IMR-90 (cell line): ENCODE data around the gene UST. TPM values are rescaled to one million over a fixed set of nuclear protein-coding genes. Genes with fewer than 3 reads are reported as not detected.

Experiments used
- ATAC-seq: fragments of 200-7000 bp; cut with Tn5 transposase; 2 replicates; pipeline ENCODE4 v1.9.1; 2020; ENCODE audit warnings: low read depth, mild to moderate bottlenecking, moderate library complexity
- BruUV-seq: library from RNA; stranded (reverse); fragments of 400-500 nt; replicated peaks from 2 replicates; lab custom pipeline; 2021; lab: Mats Ljungman, UMichigan
- CTCF ChIA-PET: fragments of 300-600 bp; formaldehyde crosslinking; extraction: SDS; loops from one replicate; lab custom pipeline; 2021; ENCODE audit warnings: antibody characterized with exemption; lab: Yijun Ruan, JAX
- POLR2A ChIA-PET: fragments of 300-600 bp; sonication (Branson Sonifier 250); formaldehyde crosslinking; loops from one replicate; lab custom pipeline; 2022; ENCODE audit warnings: antibody characterized with exemption; ENCODE audit not compliant: unreplicated experiment; lab: Charles Lee
- DNase-seq: peaks from one replicate; pipeline ENCODE4 v3.0.0; 2013
- H2AFZ ChIP-seq: replicated peaks from 2 replicates; pipeline ENCODE3; 2013; ENCODE audit warnings: low read length, mild to moderate bottlenecking; ENCODE audit not compliant: poor library complexity
- H2AK5ac ChIP-seq: 2 replicates; pipeline ENCODE4 v1.6.1; 2013; ENCODE audit warnings: low read depth, low read length, inconsistent platforms
- H2AK9ac ChIP-seq: replicated peaks from 2 replicates; pipeline ENCODE3; 2013; ENCODE audit warnings: mild to moderate bottlenecking, low read depth, low read length, moderate library complexity; ENCODE audit not compliant: poor library complexity
- H2BK120ac ChIP-seq: 2 replicates; pipeline ENCODE4 v1.6.1; 2013; ENCODE audit warnings: low read depth, low read length, inconsistent platforms
- H2BK15ac ChIP-seq: 3 replicates; pipeline ENCODE4 v1.6.1; 2013; ENCODE audit warnings: low read depth, low read length, inconsistent platforms
- H2BK20ac ChIP-seq: 2 replicates; pipeline ENCODE4 v1.6.1; 2013; ENCODE audit warnings: low read depth, mild to moderate bottlenecking, inconsistent platforms, low read length, moderate library complexity
- H2BK5ac ChIP-seq: 2 replicates; pipeline ENCODE4 v1.6.1; 2013; ENCODE audit warnings: mild to moderate bottlenecking, low read depth, low read length, inconsistent platforms; ENCODE audit not compliant: poor library complexity, severe bottlenecking
- H3K14ac ChIP-seq: replicated peaks from 2 replicates; pipeline ENCODE4 v1.6.1; 2013; ENCODE audit warnings: low read depth, low read length, inconsistent platforms
- H3K18ac ChIP-seq: 2 replicates; pipeline ENCODE4 v1.6.1; 2013; ENCODE audit warnings: low read depth, low read length, control low read depth
- H3K23ac ChIP-seq: 2 replicates; pipeline ENCODE4 v1.6.1; 2013; ENCODE audit warnings: low read depth, low read length, inconsistent platforms
- H3K27ac ChIP-seq: 2 replicates; pipeline ENCODE4 v1.5.1; 2013; ENCODE audit warnings: mild to moderate bottlenecking, control low read depth, low read length; ENCODE audit not compliant: insufficient read depth
- H3K27me3 ChIP-seq: 2 replicates; pipeline ENCODE4 v1.6.1; 2013; ENCODE audit warnings: low read length; ENCODE audit not compliant: control insufficient read depth, insufficient read depth
- H3K36me3 ChIP-seq: 2 replicates; pipeline ENCODE4 v1.6.1; 2013; ENCODE audit warnings: low read length, mixed read lengths; ENCODE audit not compliant: control insufficient read depth, insufficient read depth
- H3K4ac ChIP-seq: 2 replicates; pipeline ENCODE4 v1.6.1; 2013; ENCODE audit warnings: low read depth, low read length, inconsistent platforms
- H3K4me1 ChIP-seq: 2 replicates; pipeline ENCODE4 v1.6.1; 2013; ENCODE audit warnings: low read length, mixed read lengths; ENCODE audit not compliant: control insufficient read depth, insufficient read depth
- H3K4me2 ChIP-seq: 2 replicates; pipeline ENCODE4 v1.6.1; 2013; ENCODE audit warnings: low read depth, mild to moderate bottlenecking, control low read depth, low read length, moderate library complexity
- H3K4me3 ChIP-seq: 2 replicates; pipeline ENCODE4 v1.5.1; 2013; ENCODE audit warnings: low read depth, mild to moderate bottlenecking, control low read depth, low read length, moderate library complexity; ENCODE audit not compliant: insufficient read depth
- H3K56ac ChIP-seq: 2 replicates; pipeline ENCODE4 v1.6.1; 2013; ENCODE audit warnings: low read length, inconsistent platforms; ENCODE audit not compliant: insufficient read depth; ENCODE audit errors: extremely low read depth
- H3K79me1 ChIP-seq, 2 experiments: 2 replicates each; pipeline ENCODE4 v1.6.1; 2013; ENCODE audit warnings: low read length in 2 of 2, inconsistent platforms in 1 of 2, low read depth in 1 of 2
- H3K9ac ChIP-seq: 2 replicates; pipeline ENCODE4 v1.6.1; 2013; ENCODE audit warnings: low read depth, low read length, control low read depth
- H3K9me1 ChIP-seq: 2 replicates; pipeline ENCODE4 v1.6.1; 2013; ENCODE audit warnings: low read length, inconsistent platforms; ENCODE audit not compliant: insufficient read depth
- H3K9me3 ChIP-seq: 2 replicates; pipeline ENCODE4 v1.6.1; 2013; ENCODE audit warnings: low read length; ENCODE audit not compliant: control insufficient read depth, insufficient read depth
- H4K20me1 ChIP-seq: 2 replicates; pipeline ENCODE4 v1.6.1; 2013; ENCODE audit warnings: low read length, inconsistent platforms; ENCODE audit not compliant: insufficient read depth
- H4K5ac ChIP-seq: 2 replicates; pipeline ENCODE4 v1.6.1; 2013; ENCODE audit warnings: mild to moderate bottlenecking, low read depth, low read length, control low read depth
- H4K8ac ChIP-seq, 2 experiments: 2 replicates each; pipeline ENCODE4 v1.6.1; 2013; ENCODE audit warnings: low read depth in 2 of 2, low read length in 2 of 2, control low read depth in 1 of 2, inconsistent platforms in 1 of 2
- H4K91ac ChIP-seq: 2 replicates; pipeline ENCODE4 v1.6.1; 2013; ENCODE audit warnings: low read depth, low read length, inconsistent platforms; ENCODE audit not compliant: insufficient read depth
- BHLHE40 ChIP-seq: fragments of 150-350 bp; IDR thresholded peaks from 2 replicates; pipeline ENCODE4 v1.6.1; 2016; ENCODE audit warnings: mild to moderate bottlenecking, low read depth, low read length
- CEBPB ChIP-seq: IDR thresholded peaks from 2 replicates; pipeline ENCODE4 v1.6.1; 2012; ENCODE audit warnings: low read depth, low read length, improper control_type of control experiment
- ELK1 ChIP-seq: fragments of 150-350 bp; IDR thresholded peaks from 2 replicates; pipeline ENCODE4 v1.6.1; 2016; ENCODE audit warnings: low read depth, mild to moderate bottlenecking, low read length, moderate library complexity, borderline replicate concordance
- FOS ChIP-seq: fragments of 150-350 bp; IDR thresholded peaks from 2 replicates; pipeline ENCODE4 v1.6.1; 2016; ENCODE audit warnings: low read depth, low read length
- MAFK ChIP-seq: IDR thresholded peaks from 2 replicates; pipeline ENCODE4 v1.6.1; 2012; ENCODE audit warnings: low read depth, low read length, improper control_type of control experiment
- MXI1 ChIP-seq: IDR thresholded peaks from 2 replicates; pipeline ENCODE4 v1.6.1; 2012; ENCODE audit warnings: low read depth, mild to moderate bottlenecking, low read length, moderate library complexity, borderline replicate concordance
- RAD21 ChIP-seq: IDR thresholded peaks from 2 replicates; pipeline ENCODE4 v1.6.1; 2012; ENCODE audit warnings: low read length, improper control_type of control experiment
- SMC3 ChIP-seq: fragments of 150-350 bp; IDR thresholded peaks from 2 replicates; pipeline ENCODE4 v1.6.1; 2016; ENCODE audit warnings: low read depth, mild to moderate bottlenecking, antibody characterized with exemption, low read length, moderate library complexity
- WGBS, 2 experiments: methylation state at CpG; one replicate each; pipeline versions ENCODE4 v1.1.5 to v1.1.7; 2013; ENCODE audit warnings: missing lambda C conversion rate in 2 of 2; ENCODE audit not compliant: insufficient read length in 1 of 2; ENCODE audit errors: extremely low coverage in 2 of 2; 5-methylcytosine and 5-hydroxymethylcytosine counted together
- dilution Hi-C: fragments of 300-500 bp; cut with HindIII; formaldehyde crosslinking; loops from one replicate; pipeline ENCODE4 v1.14.3; 2018; ENCODE audit warnings: low sequenced_read_pairs; ENCODE audit not compliant: unreplicated experiment
- in situ Hi-C: fragments of 300-500 bp; cut with MboI; formaldehyde crosslinking; loops from 3 replicates; pipeline ENCODE4 v1.14.3; 2019; ENCODE audit warnings: low sequenced_read_pairs, inconsistent platforms, mixed read lengths
- intact Hi-C: fragments of 100-400 bp; cut with micrococcal nuclease; formaldehyde crosslinking; loops from 2 replicates; pipeline ENCODE4 v1.10.0; 2022
- polyA plus RNA-seq, 3 experiments: library from polyadenylated mRNA; depleted of rRNA; stranded (reverse); fragments of >200 nt; gene quantifications; 2 replicates each; pipeline ENCODE4 v1.2.3, GENCODE V29; 2012; ENCODE audit warnings: low replicate concordance in 1 of 3
- total RNA-seq: library from RNA; depleted of rRNA; stranded (reverse); fragments of >200 nt; gene quantifications from 2 replicates; pipeline ENCODE4 v1.2.3, GENCODE V29; 2012

The UST gene
- total and polyA plus RNA-seq, 2 of the 4 experiments (the other 2 are of a cell fraction) = 7.7 to 13.8 TPM

- no peak for TF ChIP-seq RAD21
- no peak for TF ChIP-seq CEBPB
Measured at GRCh38 chr6:149031201-149031858, 284.5 kb downstream of the UST start (continued).

- CTCF ChIA-PET = interaction anchor here (0.5 to 1.6 kb wide), 10 partner anchors 14 to 485 kb away, joined by 3 to 5 read pairs (median 4); no protein-coding TSS in a partner anchor
- Histone ChIP-seq H3K4ac (peak overlapping the region; percentile 98), H2AK9ac (peak overlapping the region; percentile 94), H3K27ac (peak overlapping the region; percentile 92), H3K36me3 (no peaks in the 10 kb centered on the region), H3K23ac (peak overlapping the region; percentile 92), H3K14ac (peak overlapping the region; percentile 92), H4K5ac (peak overlapping the region; percentile 96), H2BK120ac (peak overlapping the region; percentile 96), H3K9ac (peak overlapping the region; percentile 45), H3K4me1 (peaks cover 25% of the 10 kb centered on the region), H4K8ac (peak overlapping the region; percentile 67 to 87), H2BK5ac (peak overlapping the region; percentile 99), H3K4me2 (peak overlapping the region; percentile 37), H3K9me1 (peaks cover 15% of the 10 kb centered on the region), H3K56ac (peak overlapping the region; percentile 80), H4K91ac (peak overlapping the region; percentile 97), H2BK20ac (peak overlapping the region; percentile 92), H3K9me3 (no peaks in the 10 kb centered on the region), H3K27me3 (no peaks in the 10 kb centered on the region), H2BK15ac (peak overlapping the region; percentile 98; the same call in 2 of the 3 replicates), H2AFZ (peak overlapping the region; percentile 76), H3K4me3 (no peak overlapping the region), H3K79me1 (peaks cover 0 to 6% of the 10 kb centered on the region in 2 experiments; a peak in 1 of 4 replicates), H4K20me1 (no peaks in the 10 kb centered on the region), H3K18ac (peak overlapping the region; percentile 98), H2AK5ac (peak overlapping the region; percentile 96)
- in situ Hi-C loops = loop anchor here (5.0 kb wide), 2 partner anchors 395 to 485 kb away; no protein-coding TSS in a partner anchor
- TF ChIP-seq SMC3 (no peak), CEBPB (peak; percentile 94), ELK1 (no peak), MXI1 (no peak), FOS (peak; percentile 62; the same call in 1 of the 2 replicates), MAFK (peak; percentile 58), BHLHE40 (no peak)
- dilution Hi-C loops = no loop called here
- no TSS peak for BruUV-seq
- intact Hi-C loops = loop anchor here (1.0 to 10.0 kb wide), 3 partner anchors 183 to 485 kb away; partner anchors contain the start of gene TAB2
- WGBS, 2 experiments = 60% methylated on average over 2 of the region's 18 CpGs; no CpG with 5 or more reads in 1 of the 2 experiments
- peak; percentile 76 for ATAC-seq
- DNase-seq = peak; percentile 85
- POLR2A ChIA-PET = no interaction called here
Measured at GRCh38 chr6:149031859-149032598, 285.2 kb downstream of the UST start.
